Mammary epithelial cell (primary cell): ENCODE results near the gene ALPK3.

ENCODE experiments used
- CTCF ChIP-seq, 2 donors: IDR thresholded peaks in 1 of 2; conservative IDR thresholded peaks in 1 of 2; 2 replicates each; pipeline ENCODE4 v1.5.1; 2011 to 2012; ENCODE audit warnings: inconsistent platforms in 2 of 2, low read length in 2 of 2, mild to moderate bottlenecking in 2 of 2, control low read depth in 1 of 2, low read depth in 1 of 2; ENCODE audit not compliant: insufficient read depth in 1 of 2; ENCODE audit errors: extremely low read depth in 1 of 2
- EZH2 ChIP-seq: IDR thresholded peaks from 2 replicates; pipeline ENCODE4 v1.6.1; 2012; ENCODE audit warnings: low read length, inconsistent platforms, borderline replicate concordance

GRCh38 chr15:84901540-84901939 lies 84.4 kb downstream of the ALPK3 start:
- TF ChIP-seq EZH2 (no peak), CTCF (conservative IDR thresholded peaks at IDR 0.05 in 1 of 2, IDR thresholded peaks at IDR 0.05 in 1 of 2; ENCODE audit: extremely low read depth in 1 of 2, insufficient read depth in 1 of 2, low read depth in 1 of 2, low read length in 2 of 2) (no peak)
